Esophagus muscularis mucosa (tissue), 4 donors: Measurements from ENCODE around the gene MKRN3. TPM values are rescaled to one million over a fixed set of nuclear protein-coding genes. Genes with fewer than 3 reads are reported as not detected.
A peak's percentile ranks its signal among the peaks of the same experiment; 100 is the strongest.
"Not testable (repeated sequence)": the region's sequence is repeated elsewhere in the genome, so short reads cannot be mapped to it uniquely, and the experiment has no call there.

Experiments
- DNase-seq: peaks from one replicate; pipeline ENCODE4 v3.0.0-alpha.2; 2017; ENCODE audit errors: extremely low spot score
- H3K27ac ChIP-seq, 4 donors: fragments of 200-600 bp; sonication (generic); replicated peaks in 1 of 4; 1 replicate in 3 of 4; 2 replicates in 1 of 4; pipeline ENCODE4 v1.5.1; 2016 to 2019; ENCODE audit warnings: mild to moderate bottlenecking in 1 of 4
- H3K27me3 ChIP-seq, 4 donors: fragments of 200-600 bp; sonication (generic); one replicate each; pipeline versions ENCODE4 v1.5.1 to v1.6.0; 2016 to 2019
- H3K36me3 ChIP-seq, 4 donors: fragments of 200-600 bp; sonication (generic); one replicate each; pipeline ENCODE4 v1.5.1; 2016 to 2019
- H3K4me1 ChIP-seq, 4 donors: fragments of 200-600 bp; sonication (generic); one replicate each; pipeline ENCODE4 v1.5.1; 2016 to 2019
- H3K4me3 ChIP-seq, 4 donors: fragments of 200-600 bp; sonication (generic); 1 replicate in 2 of 4; 2 replicates in 2 of 4; pipeline ENCODE4 v1.5.1; 2016 to 2019; ENCODE audit warnings: mild to moderate bottlenecking in 4 of 4, moderate library complexity in 1 of 4
- H3K9me3 ChIP-seq, 4 donors: fragments of 200-600 bp; sonication (generic); 1 replicate in 3 of 4; 2 replicates in 1 of 4; pipeline ENCODE4 v1.5.1; 2016 to 2019
- EP300 ChIP-seq: sonication (generic); formaldehyde crosslinking; IDR thresholded peaks from one replicate; pipeline ENCODE4 v1.6.1; 2017; ENCODE audit warnings: antibody characterized with exemption
- POLR2A ChIP-seq: fragments of 450-650 bp; IDR thresholded peaks from one replicate; pipeline ENCODE4 v1.6.1; 2017; ENCODE audit warnings: antibody characterized with exemption, moderate library complexity, mild to moderate bottlenecking, low read depth
- POLR2AphosphoS5 ChIP-seq, 2 donors: sonication (generic); formaldehyde crosslinking; IDR thresholded peaks; one replicate each; pipeline ENCODE4 v1.6.1; 2017; ENCODE audit warnings: antibody characterized with exemption in 2 of 2
- WGBS: methylation state at CpG from one replicate; pipeline ENCODE4 v1.1.5; 2018; 5-methylcytosine and 5-hydroxymethylcytosine counted together
- intact Hi-C: fragments of 100-400 bp; cut with DNase I; formaldehyde crosslinking; loops from one replicate; pipeline ENCODE4 v1.15.1; 2023
- total RNA-seq, 4 donors: library from RNA; depleted of rRNA; stranded (reverse); fragments of >200 nt; gene quantifications; one replicate each; pipeline versions ENCODE4 v1.1.0 to v1.2.1, GENCODE V29; 2016
- TF ChIP-seq, protein P1 (sequence below), 3 experiments: fragments of 200-600 bp in 2 of 3; fragments of 450-650 bp in 1 of 3; sonication (generic) in 2 of 3; IDR thresholded peaks; one replicate each; pipeline ENCODE4 v1.5.1; 2017 to 2019; ENCODE audit warnings: antibody characterized with exemption in 3 of 3, mild to moderate bottlenecking in 2 of 3, moderate library complexity in 1 of 3

MKRN3 gene
- total RNA-seq, 4 donors from 2014 or later, result 0.42 to 0.65 (median 0.46) TPM; not detected in 1

DNA sequence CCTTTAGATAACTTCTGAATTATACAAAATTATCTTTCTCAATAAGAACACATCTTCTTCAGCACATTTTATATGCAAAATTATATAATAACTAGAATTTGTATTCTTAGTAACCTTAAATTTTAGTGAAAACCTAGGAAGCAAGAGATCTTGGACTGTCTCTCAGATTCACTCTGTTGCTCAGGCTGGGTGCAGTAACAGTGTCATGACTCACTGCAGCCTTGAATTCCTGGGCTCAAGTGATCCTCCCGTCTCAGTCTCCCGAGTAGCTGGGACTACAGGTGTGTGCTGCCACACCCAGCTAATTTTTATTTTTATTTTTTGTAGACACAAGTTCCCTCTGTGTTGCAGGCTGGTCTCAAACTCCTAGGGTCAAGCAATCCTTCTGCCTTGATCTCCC lies 29.9 kb downstream of the MKRN3 start:
- Histone ChIP-seq H3K4me3 (no peak overlapping the region), H3K27me3 (peaks cover 0 to 3% (median 0%) of the 10 kb centered on the region in 4 donors), H3K4me1 (no peaks in the 10 kb centered on the region), H3K27ac (no peak overlapping the region), H3K9me3 (no peaks in the 10 kb centered on the region), H3K36me3 (no peaks in the 10 kb centered on the region)
- intact Hi-C loops, result no loop called here
- TF ChIP-seq POLR2A, result no peak
- no peak for TF ChIP-seq POLR2AphosphoS5 (IDR thresholded peaks at IDR 0.05)
- TF ChIP-seq, protein P1, sequence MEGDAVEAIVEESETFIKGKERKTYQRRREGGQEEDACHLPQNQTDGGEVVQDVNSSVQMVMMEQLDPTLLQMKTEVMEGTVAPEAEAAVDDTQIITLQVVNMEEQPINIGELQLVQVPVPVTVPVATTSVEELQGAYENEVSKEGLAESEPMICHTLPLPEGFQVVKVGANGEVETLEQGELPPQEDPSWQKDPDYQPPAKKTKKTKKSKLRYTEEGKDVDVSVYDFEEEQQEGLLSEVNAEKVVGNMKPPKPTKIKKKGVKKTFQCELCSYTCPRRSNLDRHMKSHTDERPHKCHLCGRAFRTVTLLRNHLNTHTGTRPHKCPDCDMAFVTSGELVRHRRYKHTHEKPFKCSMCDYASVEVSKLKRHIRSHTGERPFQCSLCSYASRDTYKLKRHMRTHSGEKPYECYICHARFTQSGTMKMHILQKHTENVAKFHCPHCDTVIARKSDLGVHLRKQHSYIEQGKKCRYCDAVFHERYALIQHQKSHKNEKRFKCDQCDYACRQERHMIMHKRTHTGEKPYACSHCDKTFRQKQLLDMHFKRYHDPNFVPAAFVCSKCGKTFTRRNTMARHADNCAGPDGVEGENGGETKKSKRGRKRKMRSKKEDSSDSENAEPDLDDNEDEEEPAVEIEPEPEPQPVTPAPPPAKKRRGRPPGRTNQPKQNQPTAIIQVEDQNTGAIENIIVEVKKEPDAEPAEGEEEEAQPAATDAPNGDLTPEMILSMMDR (IDR thresholded peaks at IDR 0.05), result no peak
- TF ChIP-seq EP300, result no peak
- peak; percentile 66 for DNase-seq
- WGBS, result 61% methylated on average over 2 of the region's 2 CpGs

DNA sequence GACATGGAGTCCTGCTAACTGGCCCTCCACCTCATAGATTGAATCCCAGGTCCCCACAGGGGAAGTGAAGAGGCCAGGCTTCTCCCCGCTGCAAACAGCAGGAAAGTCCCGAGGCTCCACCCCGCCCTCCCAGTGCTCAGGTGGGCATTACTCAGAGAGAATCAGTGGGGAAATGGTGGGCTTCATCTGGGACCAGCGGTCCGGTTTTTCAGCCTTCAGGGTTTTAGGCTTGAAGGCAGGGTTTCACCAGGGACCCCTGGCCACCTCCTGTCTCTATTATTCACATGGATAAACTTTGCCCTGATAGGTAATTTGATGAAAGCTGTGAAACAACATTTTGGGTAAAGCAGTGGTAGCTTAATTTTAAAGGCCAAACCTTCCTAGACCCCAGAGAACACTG lies 31.3 kb downstream of the MKRN3 start:
- no peak overlapping the region for H3K4me3 ChIP-seq
- TF ChIP-seq, protein P1 (IDR thresholded peaks at IDR 0.05), result no peak
- TF ChIP-seq POLR2A (no peak), EP300 (no peak), POLR2AphosphoS5 (IDR thresholded peaks at IDR 0.05) (no peak)
- no peaks in the 10 kb centered on the region for H3K4me1 ChIP-seq
- H3K27me3 ChIP-seq, result peaks cover 0 to 3% (median 0%) of the 10 kb centered on the region in 4 donors
- no peak overlapping the region for H3K27ac ChIP-seq
- no peaks in the 10 kb centered on the region for H3K36me3 ChIP-seq
- H3K9me3 ChIP-seq, result no peaks in the 10 kb centered on the region
- WGBS, result 80% methylated on average over 5 of the region's 5 CpGs
- intact Hi-C loops, result no loop called here
- DNase-seq, result peak; percentile 74

DNA sequence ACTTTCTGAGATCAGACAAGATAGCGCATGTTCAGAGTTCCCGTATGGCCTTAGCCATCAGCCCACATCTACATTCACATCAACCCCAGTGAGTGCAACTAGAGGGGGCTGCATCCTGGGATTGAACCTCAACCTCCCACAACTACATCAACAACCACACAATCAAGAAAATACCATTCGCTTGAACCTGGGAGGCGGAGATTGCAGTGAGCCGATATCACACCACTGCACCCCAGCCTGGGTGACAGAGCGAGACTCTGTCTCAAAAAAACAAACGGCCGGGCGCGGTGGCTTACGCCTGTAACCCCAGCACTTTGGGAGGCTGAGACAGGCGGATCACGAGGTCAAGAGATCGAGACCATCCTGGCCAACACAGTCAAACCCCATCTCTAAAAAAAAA lies 31.8 kb downstream of the MKRN3 start:
- H3K36me3 ChIP-seq, intact Hi-C loops, H3K4me1 ChIP-seq, H3K27ac ChIP-seq, H3K27me3 ChIP-seq, H3K9me3 ChIP-seq, H3K4me3 ChIP-seq: not testable (repeated sequence)
- WGBS, result 83% methylated on average over 14 of the region's 14 CpGs
- DNase-seq, result peak; percentile 72

DNA sequence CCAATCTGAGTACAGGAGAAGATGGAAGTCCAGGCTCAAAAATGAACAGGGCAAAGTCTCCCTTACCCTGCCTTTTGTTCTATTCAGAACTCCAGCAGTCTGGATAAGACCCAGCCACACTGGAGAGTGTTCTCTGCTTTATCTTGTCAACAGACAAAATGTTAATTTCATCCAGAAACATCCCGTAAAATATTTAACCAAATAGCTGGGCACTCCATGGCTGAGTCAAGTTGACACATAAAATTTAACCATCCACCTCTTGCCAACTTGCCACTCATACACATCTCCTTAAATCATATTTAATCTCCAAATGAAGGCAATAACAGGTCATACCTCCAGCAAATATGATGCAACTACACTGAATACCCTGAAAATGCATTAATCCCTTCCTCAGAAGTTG lies 33.6 kb downstream of the MKRN3 start:
- H3K27ac ChIP-seq, result no peak overlapping the region
- 80% methylated on average over 1 of the region's 1 CpG for WGBS

DNA sequence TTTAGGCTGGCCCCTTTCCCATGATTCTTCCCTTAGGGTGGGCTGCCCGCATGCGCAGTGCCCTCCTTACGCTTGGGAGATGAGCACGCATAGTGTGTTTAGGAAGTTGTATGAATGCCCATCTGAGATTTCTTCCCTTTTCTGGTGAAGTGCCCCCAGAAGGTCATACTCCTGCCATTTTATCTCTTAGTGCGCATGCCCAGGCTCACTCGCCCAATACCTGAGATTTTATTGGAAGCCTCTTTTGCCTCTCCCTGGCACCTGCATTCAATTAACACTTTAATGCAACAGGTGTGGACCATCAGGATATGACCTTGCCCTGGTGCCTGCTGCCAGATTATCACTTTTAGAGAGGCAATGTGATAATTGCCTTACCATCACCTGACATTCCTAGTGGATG lies 36.6 kb downstream of the MKRN3 start:
- Histone ChIP-seq H3K36me3 (no peaks in the 10 kb centered on the region), H3K4me1 (no peaks in the 10 kb centered on the region), H3K27ac (no peak overlapping the region), H3K9me3 (no peaks in the 10 kb centered on the region), H3K4me3 (no peak overlapping the region), H3K27me3 (no peaks in the 10 kb centered on the region)
- DNase-seq, result no peak
- 92% methylated on average over 6 of the region's 6 CpGs for WGBS
- TF ChIP-seq, protein P1 (IDR thresholded peaks at IDR 0.05), result no peak
- TF ChIP-seq POLR2A (no peak), EP300 (no peak), POLR2AphosphoS5 (IDR thresholded peaks at IDR 0.05) (no peak)
- intact Hi-C loops, result loop anchor here (10.0 kb wide), 1 partner anchor 273 kb away; no protein-coding TSS in a partner anchor

More for the DNA sequence above, 33.6 kb downstream of the MKRN3 start:
- H3K27me3 ChIP-seq, result peaks cover 0 to 3% (median 0%) of the 10 kb centered on the region in 4 donors
- intact Hi-C loops, result no loop called here
- no peaks in the 10 kb centered on the region for H3K4me1 ChIP-seq
- peak; percentile 37 for DNase-seq
- H3K36me3 ChIP-seq, result no peaks in the 10 kb centered on the region
- H3K4me3 ChIP-seq, result no peak overlapping the region
- no peak for TF ChIP-seq POLR2A
- TF ChIP-seq EP300, result no peak
- TF ChIP-seq, protein P1 (IDR thresholded peaks at IDR 0.05), result no peak
- TF ChIP-seq POLR2AphosphoS5 (IDR thresholded peaks at IDR 0.05), result no peak
- no peaks in the 10 kb centered on the region for H3K9me3 ChIP-seq
